HL-60 (cell line): ENCODE measurements around the gene RGS7.

Experiments
- DNase-seq, 2 experiments: peaks; one replicate each; pipeline ENCODE4 v3.0.0-alpha.2; 2010 to 2020; ENCODE audit warnings: low read depth in 1 of 2, low spot score in 1 of 2
- H3K27ac ChIP-seq: fragments of 250-450 bp; sonication (Bioruptor Pico); replicated peaks from 2 replicates; pipeline ENCODE4 v1.5.1; 2020; ENCODE audit warnings: mild to moderate bottlenecking, moderate library complexity
- H3K27me3 ChIP-seq: fragments of 250-450 bp; sonication (Bioruptor Pico); 2 replicates; pipeline ENCODE4 v1.5.1; 2021; ENCODE audit warnings: mild to moderate bottlenecking, moderate library complexity; ENCODE audit not compliant: insufficient read depth, poor library complexity, severe bottlenecking
- H3K4me3 ChIP-seq: replicated peaks from 2 replicates; pipeline ENCODE4 v1.5.1; 2011; ENCODE audit warnings: mild to moderate bottlenecking, control low read depth, low read length; ENCODE audit not compliant: insufficient read depth
- GABPA ChIP-seq: IDR thresholded peaks from 2 replicates; pipeline ENCODE4 v1.6.1; 2012; ENCODE audit warnings: low read depth
- POLR2AphosphoS5 ChIP-seq: IDR thresholded peaks from 2 replicates; pipeline ENCODE4 v1.6.1; 2012; ENCODE audit warnings: low read depth
- SPI1 ChIP-seq: IDR thresholded peaks from 2 replicates; pipeline ENCODE4 v1.6.1; 2012; ENCODE audit warnings: low read depth, mild to moderate bottlenecking, borderline replicate concordance
- TF ChIP-seq, protein P1 (sequence below): IDR thresholded peaks from 2 replicates; pipeline ENCODE4 v1.6.1; 2012; ENCODE audit warnings: low read depth; ENCODE audit not compliant: insufficient replicate concordance
- TF ChIP-seq, protein P2 (sequence below): IDR thresholded peaks from one replicate; pipeline ENCODE4 v1.5.1; 2011; ENCODE audit warnings: low read length, control low read depth, inconsistent platforms; ENCODE audit not compliant: insufficient read depth

The RGS7 gene

DNA sequence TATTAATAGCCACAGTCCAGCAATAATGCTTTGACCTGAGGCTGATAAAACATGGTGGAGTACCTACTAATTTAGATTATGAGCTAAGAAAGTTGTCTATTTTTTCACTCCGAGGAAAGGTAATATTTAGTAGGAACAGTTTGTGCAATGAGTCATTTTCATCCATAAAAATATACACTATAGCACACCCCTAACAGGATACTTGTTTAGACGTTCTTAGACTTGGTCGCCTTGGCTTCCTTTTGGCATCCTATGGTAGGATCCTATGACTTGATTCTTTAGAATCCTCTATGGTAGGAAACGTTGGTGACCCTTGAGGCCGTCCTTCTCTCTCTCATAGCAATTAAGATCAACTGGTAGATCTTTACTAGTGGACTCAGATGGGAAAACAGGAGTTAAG lies 81.8 kb downstream of the RGS7 start:
- Histone ChIP-seq H3K27me3 (no peaks in the 10 kb centered on the region), H3K4me3 (no peak overlapping the region), H3K27ac (no peak overlapping the region)
- no peak for DNase-seq
- no peak for TF ChIP-seq GABPA
- TF ChIP-seq POLR2AphosphoS5, result no peak
- no peak for TF ChIP-seq SPI1
- TF ChIP-seq, protein P1, sequence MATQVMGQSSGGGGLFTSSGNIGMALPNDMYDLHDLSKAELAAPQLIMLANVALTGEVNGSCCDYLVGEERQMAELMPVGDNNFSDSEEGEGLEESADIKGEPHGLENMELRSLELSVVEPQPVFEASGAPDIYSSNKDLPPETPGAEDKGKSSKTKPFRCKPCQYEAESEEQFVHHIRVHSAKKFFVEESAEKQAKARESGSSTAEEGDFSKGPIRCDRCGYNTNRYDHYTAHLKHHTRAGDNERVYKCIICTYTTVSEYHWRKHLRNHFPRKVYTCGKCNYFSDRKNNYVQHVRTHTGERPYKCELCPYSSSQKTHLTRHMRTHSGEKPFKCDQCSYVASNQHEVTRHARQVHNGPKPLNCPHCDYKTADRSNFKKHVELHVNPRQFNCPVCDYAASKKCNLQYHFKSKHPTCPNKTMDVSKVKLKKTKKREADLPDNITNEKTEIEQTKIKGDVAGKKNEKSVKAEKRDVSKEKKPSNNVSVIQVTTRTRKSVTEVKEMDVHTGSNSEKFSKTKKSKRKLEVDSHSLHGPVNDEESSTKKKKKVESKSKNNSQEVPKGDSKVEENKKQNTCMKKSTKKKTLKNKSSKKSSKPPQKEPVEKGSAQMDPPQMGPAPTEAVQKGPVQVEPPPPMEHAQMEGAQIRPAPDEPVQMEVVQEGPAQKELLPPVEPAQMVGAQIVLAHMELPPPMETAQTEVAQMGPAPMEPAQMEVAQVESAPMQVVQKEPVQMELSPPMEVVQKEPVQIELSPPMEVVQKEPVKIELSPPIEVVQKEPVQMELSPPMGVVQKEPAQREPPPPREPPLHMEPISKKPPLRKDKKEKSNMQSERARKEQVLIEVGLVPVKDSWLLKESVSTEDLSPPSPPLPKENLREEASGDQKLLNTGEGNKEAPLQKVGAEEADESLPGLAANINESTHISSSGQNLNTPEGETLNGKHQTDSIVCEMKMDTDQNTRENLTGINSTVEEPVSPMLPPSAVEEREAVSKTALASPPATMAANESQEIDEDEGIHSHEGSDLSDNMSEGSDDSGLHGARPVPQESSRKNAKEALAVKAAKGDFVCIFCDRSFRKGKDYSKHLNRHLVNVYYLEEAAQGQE, result no peak
- TF ChIP-seq, protein P2, sequence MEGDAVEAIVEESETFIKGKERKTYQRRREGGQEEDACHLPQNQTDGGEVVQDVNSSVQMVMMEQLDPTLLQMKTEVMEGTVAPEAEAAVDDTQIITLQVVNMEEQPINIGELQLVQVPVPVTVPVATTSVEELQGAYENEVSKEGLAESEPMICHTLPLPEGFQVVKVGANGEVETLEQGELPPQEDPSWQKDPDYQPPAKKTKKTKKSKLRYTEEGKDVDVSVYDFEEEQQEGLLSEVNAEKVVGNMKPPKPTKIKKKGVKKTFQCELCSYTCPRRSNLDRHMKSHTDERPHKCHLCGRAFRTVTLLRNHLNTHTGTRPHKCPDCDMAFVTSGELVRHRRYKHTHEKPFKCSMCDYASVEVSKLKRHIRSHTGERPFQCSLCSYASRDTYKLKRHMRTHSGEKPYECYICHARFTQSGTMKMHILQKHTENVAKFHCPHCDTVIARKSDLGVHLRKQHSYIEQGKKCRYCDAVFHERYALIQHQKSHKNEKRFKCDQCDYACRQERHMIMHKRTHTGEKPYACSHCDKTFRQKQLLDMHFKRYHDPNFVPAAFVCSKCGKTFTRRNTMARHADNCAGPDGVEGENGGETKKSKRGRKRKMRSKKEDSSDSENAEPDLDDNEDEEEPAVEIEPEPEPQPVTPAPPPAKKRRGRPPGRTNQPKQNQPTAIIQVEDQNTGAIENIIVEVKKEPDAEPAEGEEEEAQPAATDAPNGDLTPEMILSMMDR, result no peak

DNA sequence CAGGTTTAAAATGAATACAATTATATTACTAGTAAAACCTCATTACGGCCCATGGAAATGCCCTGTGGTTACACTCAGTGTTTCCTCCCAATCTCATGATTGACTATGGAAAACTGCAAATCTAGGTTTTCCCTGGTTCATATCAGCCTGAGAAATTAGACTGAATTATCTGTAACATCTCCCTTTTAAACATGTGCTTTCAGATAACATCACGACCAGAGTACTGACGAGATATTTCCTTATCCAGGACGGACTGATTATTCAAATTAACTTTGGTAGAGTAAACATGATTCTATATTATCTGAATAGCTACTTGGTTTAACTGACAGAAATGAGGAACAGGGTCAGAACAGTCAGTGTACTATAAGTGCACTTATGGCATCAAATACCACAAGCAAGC lies 82.3 kb downstream of the RGS7 start:
- Histone ChIP-seq H3K4me3 (no peak overlapping the region), H3K27me3 (no peaks in the 10 kb centered on the region), H3K27ac (no peak overlapping the region)
- TF ChIP-seq, protein P1, result no peak
- TF ChIP-seq SPI1 (no peak), POLR2AphosphoS5 (no peak), GABPA (no peak)
- TF ChIP-seq, protein P2, result no peak
- DNase-seq, result no peak

DNA sequence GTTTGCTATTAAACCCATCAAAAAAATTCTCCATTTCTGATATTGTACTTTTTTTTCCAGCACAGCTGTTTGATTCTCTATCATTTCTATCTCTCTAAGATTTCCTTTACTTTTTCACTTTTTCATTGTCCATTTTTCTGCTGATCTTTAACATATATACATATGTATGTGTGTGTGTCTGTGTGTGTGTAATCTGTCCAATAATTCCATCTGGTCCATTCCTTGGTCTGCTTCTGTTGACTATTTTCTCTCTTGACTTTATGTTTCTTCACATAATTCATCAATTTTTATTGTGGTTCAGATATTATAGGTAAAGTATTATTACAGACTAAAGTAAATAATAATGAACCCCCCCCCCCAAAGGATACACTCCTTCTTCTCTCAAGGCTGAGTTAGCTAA lies 84.2 kb downstream of the RGS7 start:
- Histone ChIP-seq H3K27me3 (no peaks in the 10 kb centered on the region), H3K27ac (no peak overlapping the region), H3K4me3 (no peak overlapping the region)
- TF ChIP-seq GABPA, result no peak
- no peak for TF ChIP-seq SPI1
- TF ChIP-seq, protein P1, result no peak
- no peak for TF ChIP-seq POLR2AphosphoS5
- TF ChIP-seq, protein P2, result no peak
- no peak for DNase-seq
